ENCODE data around the gene EPHB2. TPM values are rescaled to one million over a fixed set of nuclear protein-coding genes. Genes with fewer than 3 reads are reported as not detected.

Gene EPHB2
- polyA plus RNA-seq, 2 of the 4 experiments (the other 2 are of a cell fraction), result 13.0 to 35.3 TPM

DNA sequence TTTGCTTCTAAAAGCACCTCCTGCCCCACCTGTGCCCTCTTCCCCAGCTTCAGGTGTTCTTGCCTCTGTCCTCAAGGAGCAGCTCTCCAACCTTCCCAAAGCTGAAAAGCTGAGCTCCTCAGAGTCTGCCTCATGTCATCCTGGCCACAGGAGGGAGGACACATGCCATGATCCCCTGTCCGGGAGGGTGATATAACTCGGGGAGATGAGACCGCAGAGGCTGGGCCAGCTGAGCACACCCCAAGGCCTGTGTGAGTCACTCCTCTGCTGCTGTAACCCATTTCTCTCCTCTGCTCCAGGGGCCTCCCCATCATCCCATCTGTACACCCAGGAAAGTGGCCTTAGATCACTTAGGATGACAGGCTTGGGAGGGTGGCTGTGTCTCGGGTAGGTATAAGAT lies 49.8 kb downstream of the EPHB2 start:
- ChIA-PET CTCF (interaction anchor here (0.9 to 1.4 kb wide), 3 partner anchors 14 to 203 kb away, joined by 3 read pairs; no protein-coding TSS in a partner anchor), POLR2A (no interaction called here)
- TF ChIP-seq CBX8 (IDR thresholded peaks at IDR 0.05), result no peak
- TF ChIP-seq JUNB (IDR thresholded peaks at IDR 0.05), result no peak
- no peak for TF ChIP-seq HEYL (CRISPR knock-in tag; IDR thresholded peaks at IDR 0.05)
- TF ChIP-seq HOXB13 (CRISPR knock-in tag; IDR thresholded peaks at IDR 0.05; ENCODE audit: low read depth), result no peak
- no peak for TF ChIP-seq NPAS2 (CRISPR knock-in tag; IDR thresholded peaks at IDR 0.05; ENCODE audit: borderline replicate concordance)
- TF ChIP-seq TFCP2L1 (CRISPR knock-in tag; IDR thresholded peaks at IDR 0.05), result no peak
- TF ChIP-seq SREBF2 (IDR thresholded peaks at IDR 0.05), result no peak
- TF ChIP-seq KDM1A (IDR thresholded peaks at IDR 0.05; ENCODE audit: low read depth), result no peak
- TF ChIP-seq HOXB5 (CRISPR knock-in tag; IDR thresholded peaks at IDR 0.05), result no peak
- TF ChIP-seq NFE2L2 (conservative IDR thresholded peaks at IDR 0.05; ENCODE audit: low read length), result no peak
- TF ChIP-seq, protein P1, sequence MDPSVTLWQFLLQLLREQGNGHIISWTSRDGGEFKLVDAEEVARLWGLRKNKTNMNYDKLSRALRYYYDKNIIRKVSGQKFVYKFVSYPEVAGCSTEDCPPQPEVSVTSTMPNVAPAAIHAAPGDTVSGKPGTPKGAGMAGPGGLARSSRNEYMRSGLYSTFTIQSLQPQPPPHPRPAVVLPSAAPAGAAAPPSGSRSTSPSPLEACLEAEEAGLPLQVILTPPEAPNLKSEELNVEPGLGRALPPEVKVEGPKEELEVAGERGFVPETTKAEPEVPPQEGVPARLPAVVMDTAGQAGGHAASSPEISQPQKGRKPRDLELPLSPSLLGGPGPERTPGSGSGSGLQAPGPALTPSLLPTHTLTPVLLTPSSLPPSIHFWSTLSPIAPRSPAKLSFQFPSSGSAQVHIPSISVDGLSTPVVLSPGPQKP (IDR thresholded peaks at IDR 0.05; ENCODE audit: low read depth, low read length), result no peak
- TF ChIP-seq EHF (CRISPR knock-in tag; IDR thresholded peaks at IDR 0.05), result no peak
- TF ChIP-seq BHLHE40 (IDR thresholded peaks at IDR 0.05; ENCODE audit: low read depth, low read length), result no peak
- TF ChIP-seq JUN (IDR thresholded peaks at IDR 0.05), result no peak
- TF ChIP-seq RFX5 (IDR thresholded peaks at IDR 0.05), result no peak
- WGBS (ENCODE audit: missing lambda C conversion rate), result 67% methylated on average over 4 of the region's 4 CpGs
- H3K4me2 ChIP-seq, result no peak overlapping the region
- no peak overlapping the region for H3K27ac ChIP-seq
- H3K9me3 ChIP-seq, result no peaks in the 10 kb centered on the region
- ATAC-seq (no peak; a peak in 1 of 6 replicates), FAIRE-seq (no peak), DNase-seq (ENCODE audit: low read depth in 1 of 2, low spot score in 1 of 2) (no peak)
- no peak overlapping the region for H3K4me3 ChIP-seq
- no peaks in the 10 kb centered on the region for H3K4me1 ChIP-seq

DNA sequence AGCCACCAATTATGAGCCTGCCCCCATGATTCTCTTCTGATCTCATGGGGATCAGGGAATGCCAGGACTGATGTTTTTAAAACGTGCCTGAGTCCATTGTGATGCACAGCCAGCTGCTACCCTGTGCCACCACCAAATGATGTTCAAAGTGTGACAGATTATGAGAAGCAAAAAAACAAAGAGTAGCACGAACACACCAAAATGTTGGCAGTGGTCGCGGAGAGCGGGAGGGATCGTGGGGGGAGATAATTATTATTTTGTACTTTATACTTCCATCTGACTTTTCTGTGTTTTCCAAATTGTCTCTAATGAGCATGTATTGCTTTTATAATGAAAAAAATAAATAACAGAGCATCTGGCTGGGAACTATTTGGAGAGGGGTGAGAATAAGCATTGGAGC lies 50.5 kb downstream of the EPHB2 start:
- no peaks in the 10 kb centered on the region for H3K4me1 ChIP-seq
- POLR2A ChIA-PET, result no interaction called here
- WGBS (ENCODE audit: missing lambda C conversion rate), result 90% methylated on average over 6 of the region's 6 CpGs
- CTCF ChIA-PET, result interaction anchor here (1.3 kb wide), 1 partner anchor 56 kb away, joined by 3 read pairs; no protein-coding TSS in a partner anchor
- no peak overlapping the region for H3K27ac ChIP-seq
- FAIRE-seq (no peak), ATAC-seq (no peak), DNase-seq (ENCODE audit: low read depth in 1 of 2, low spot score in 1 of 2) (no peak)
- no peak overlapping the region for H3K4me2 ChIP-seq
- no peak overlapping the region for H3K4me3 ChIP-seq
- TF ChIP-seq TP53 (CRISPR knock-in tag; IDR thresholded peaks at IDR 0.05), result no peak
- no peak for TF ChIP-seq HEYL (CRISPR knock-in tag; IDR thresholded peaks at IDR 0.05)
- TF ChIP-seq, protein P2, sequence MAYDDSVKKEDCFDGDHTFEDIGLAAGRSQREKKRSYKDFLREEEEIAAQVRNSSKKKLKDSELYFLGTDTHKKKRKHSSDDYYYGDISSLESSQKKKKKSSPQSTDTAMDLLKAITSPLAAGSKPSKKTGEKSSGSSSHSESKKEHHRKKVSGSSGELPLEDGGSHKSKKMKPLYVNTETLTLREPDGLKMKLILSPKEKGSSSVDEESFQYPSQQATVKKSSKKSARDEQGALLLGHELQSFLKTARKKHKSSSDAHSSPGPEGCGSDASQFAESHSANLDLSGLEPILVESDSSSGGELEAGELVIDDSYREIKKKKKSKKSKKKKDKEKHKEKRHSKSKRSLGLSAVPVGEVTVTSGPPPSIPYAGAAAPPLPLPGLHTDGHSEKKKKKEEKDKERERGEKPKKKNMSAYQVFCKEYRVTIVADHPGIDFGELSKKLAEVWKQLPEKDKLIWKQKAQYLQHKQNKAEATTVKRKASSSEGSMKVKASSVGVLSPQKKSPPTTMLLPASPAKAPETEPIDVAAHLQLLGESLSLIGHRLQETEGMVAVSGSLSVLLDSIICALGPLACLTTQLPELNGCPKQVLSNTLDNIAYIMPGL (CRISPR knock-in tag; IDR thresholded peaks at IDR 0.05; ENCODE audit: borderline replicate concordance), result no peak
- no peak for TF ChIP-seq HOXA7 (CRISPR knock-in tag; IDR thresholded peaks at IDR 0.05)
- TF ChIP-seq EHF (CRISPR knock-in tag; IDR thresholded peaks at IDR 0.05), result no peak
- no peak for TF ChIP-seq RARB (CRISPR knock-in tag; IDR thresholded peaks at IDR 0.05)
- TF ChIP-seq NFE2L2 (conservative IDR thresholded peaks at IDR 0.05; ENCODE audit: low read length), result no peak
- TF ChIP-seq, protein P3, sequence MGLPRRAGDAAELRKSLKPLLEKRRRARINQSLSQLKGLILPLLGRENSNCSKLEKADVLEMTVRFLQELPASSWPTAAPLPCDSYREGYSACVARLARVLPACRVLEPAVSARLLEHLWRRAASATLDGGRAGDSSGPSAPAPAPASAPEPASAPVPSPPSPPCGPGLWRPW (IDR thresholded peaks at IDR 0.05), result no peak
- TF ChIP-seq, protein P1 (IDR thresholded peaks at IDR 0.05; ENCODE audit: low read depth, low read length), result no peak
- no peak for TF ChIP-seq MAZ (IDR thresholded peaks at IDR 0.05; ENCODE audit: borderline replicate concordance, low read depth, low read length)
- no peak for TF ChIP-seq POLR2A (IDR thresholded peaks at IDR 0.05; ENCODE audit: low read length)
- TF ChIP-seq FOSB (CRISPR knock-in tag; IDR thresholded peaks at IDR 0.05), result no peak
- TF ChIP-seq RFX5 (IDR thresholded peaks at IDR 0.05), result no peak
- TF ChIP-seq SMC3 (IDR thresholded peaks at IDR 0.05), result no peak
- TF ChIP-seq RAD21 (conservative IDR thresholded peaks at IDR 0.05 in 1 of 2, IDR thresholded peaks at IDR 0.05 in 1 of 2), result no peak
- H3K9me3 ChIP-seq, result no peaks in the 10 kb centered on the region
